Muscle of arm (tissue), 14 donors: Measurements from ENCODE around the gene ALG2. TPM values are rescaled to one million over a fixed set of nuclear protein-coding genes. Genes with fewer than 3 reads are reported as not detected.
A peak's percentile ranks its signal among the peaks of the same experiment; 100 is the strongest.

ENCODE experiments used
- DNase-seq: peaks from one replicate; pipeline ENCODE4 v3.0.0-alpha.2; 2013
- long read RNA-seq, 11 donors: transcript quantifications; one replicate each; lab custom pipeline, GENCODE V29; 2026
- polyA plus RNA-seq, 12 donors: library from polyadenylated mRNA; unstranded; fragments of 120-200 nt; gene quantifications; one replicate each; pipeline ENCODE4 v1.2.1, GENCODE V29; 2013; ENCODE audit not compliant: insufficient read length in 12 of 12

Gene ALG2
- 10 to 100 TPM in 11 of 12 donors, not detected in 1; 17.2 to 24.6 (median 21.3) TPM for polyA plus RNA-seq
- long read RNA-seq, donor 1, transcript ALG2-203 (2 exons, 1,880 nt) = major isoform, 26 of 614 reads
- long read RNA-seq, donor 1, partial matches to known transcripts = 176 of 614 reads
- long read RNA-seq, donor 1, other reads (novel, unspliced or antisense) = 411 of 614 reads
- long read RNA-seq, donor 2, transcript ALG2-203 (2 exons, 1,880 nt) = major isoform, 15 of 15 reads
- long read RNA-seq, donor 2, partial matches to known transcripts = 0 of 15 reads
- long read RNA-seq, donor 2, other reads (novel, unspliced or antisense) = 0 of 15 reads
- long read RNA-seq, donor 3, transcript ALG2-203 (2 exons, 1,880 nt) = major isoform, 5 of 5 reads
- long read RNA-seq, donor 3, partial matches to known transcripts = 0 of 5 reads
- long read RNA-seq, donor 3, other reads (novel, unspliced or antisense) = 0 of 5 reads
- long read RNA-seq, donor 4, transcript ALG2-203 (2 exons, 1,880 nt) = major isoform, 9 of 9 reads
- long read RNA-seq, donor 4, partial matches to known transcripts = 0 of 9 reads
- long read RNA-seq, donor 4, other reads (novel, unspliced or antisense) = 0 of 9 reads
- long read RNA-seq, donor 5 = 0 reads
- long read RNA-seq, donor 6, transcript ALG2-203 (2 exons, 1,880 nt) = major isoform, 8 of 8 reads
- long read RNA-seq, donor 6, partial matches to known transcripts = 0 of 8 reads
- long read RNA-seq, donor 6, other reads (novel, unspliced or antisense) = 0 of 8 reads
- long read RNA-seq, donor 7, transcript ALG2-203 (2 exons, 1,880 nt) = major isoform, 5 of 6 reads
- long read RNA-seq, donor 7, partial matches to known transcripts = 0 of 6 reads
- long read RNA-seq, donor 7, other reads (novel, unspliced or antisense) = 0 of 6 reads
- long read RNA-seq, donor 8, transcript ALG2-203 (2 exons, 1,880 nt) = major isoform, 10 of 12 reads
- long read RNA-seq, donor 8, partial matches to known transcripts = 0 of 12 reads
- long read RNA-seq, donor 8, other reads (novel, unspliced or antisense) = 0 of 12 reads
- long read RNA-seq, donor 9, transcript ALG2-203 (2 exons, 1,880 nt) = major isoform, 7 of 9 reads
- long read RNA-seq, donor 9, partial matches to known transcripts = 0 of 9 reads
- long read RNA-seq, donor 9, other reads (novel, unspliced or antisense) = 0 of 9 reads
- long read RNA-seq, donor 10, transcript ALG2-203 (2 exons, 1,880 nt) = major isoform, 10 of 11 reads
- long read RNA-seq, donor 10, partial matches to known transcripts = 0 of 11 reads
- long read RNA-seq, donor 10, other reads (novel, unspliced or antisense) = 0 of 11 reads
- long read RNA-seq, donor 11, transcript ALG2-203 (2 exons, 1,880 nt) = major isoform, 12 of 12 reads
- long read RNA-seq, donor 11, partial matches to known transcripts = 0 of 12 reads
- long read RNA-seq, donor 11, other reads (novel, unspliced or antisense) = 0 of 12 reads

DNA sequence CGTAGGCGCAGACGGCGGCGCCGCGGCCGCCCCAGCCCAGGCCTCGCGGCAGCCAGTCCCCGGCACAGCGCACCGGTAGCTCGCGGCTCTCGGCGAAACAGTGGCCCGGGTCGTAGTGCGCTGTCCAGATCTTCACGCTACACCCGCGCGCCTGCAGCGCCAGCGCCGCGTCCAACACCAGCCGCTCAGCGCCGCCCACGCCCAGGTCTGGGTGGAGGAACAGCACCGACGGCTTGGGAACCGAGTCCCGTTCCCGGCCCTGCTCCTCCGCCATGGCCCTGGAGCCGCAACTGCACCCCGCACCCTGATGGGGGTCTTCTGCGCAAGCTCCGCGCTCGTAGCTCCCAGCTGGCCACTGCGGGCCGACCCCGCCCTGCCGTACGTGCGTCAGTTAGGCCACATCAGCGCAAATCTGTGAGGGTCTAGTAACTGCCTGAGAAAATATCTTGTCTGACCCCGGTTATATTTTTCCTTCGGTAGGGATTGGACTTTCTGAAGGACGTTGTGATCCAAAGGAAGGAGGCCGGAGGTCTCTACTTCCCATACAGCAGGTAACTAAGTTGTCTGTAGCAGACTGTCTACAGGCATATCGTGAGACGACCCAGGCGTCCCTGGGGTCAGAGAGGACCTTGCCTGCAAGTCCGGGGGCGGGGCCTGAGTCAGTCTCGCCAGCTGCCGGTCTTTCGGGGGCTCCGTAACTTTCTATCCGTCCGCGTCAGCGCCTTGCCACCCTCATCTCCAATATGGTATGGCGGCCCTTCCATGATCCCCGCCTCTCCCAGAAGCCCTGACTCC lies at the start of gene ALG2, which contains the start of gene SEC61B:
Gene ALG2, minus strand, starts transcription at position 322 of the 795 bp plus-strand sequence. Its CDS starts 48 bp downstream, at position 274.
Gene SEC61B, plus strand, starts transcription at position 662 of the 795 bp plus-strand sequence. Its CDS starts 82 bp downstream, at position 744.
- DNase-seq = peak; percentile 97

DNA sequence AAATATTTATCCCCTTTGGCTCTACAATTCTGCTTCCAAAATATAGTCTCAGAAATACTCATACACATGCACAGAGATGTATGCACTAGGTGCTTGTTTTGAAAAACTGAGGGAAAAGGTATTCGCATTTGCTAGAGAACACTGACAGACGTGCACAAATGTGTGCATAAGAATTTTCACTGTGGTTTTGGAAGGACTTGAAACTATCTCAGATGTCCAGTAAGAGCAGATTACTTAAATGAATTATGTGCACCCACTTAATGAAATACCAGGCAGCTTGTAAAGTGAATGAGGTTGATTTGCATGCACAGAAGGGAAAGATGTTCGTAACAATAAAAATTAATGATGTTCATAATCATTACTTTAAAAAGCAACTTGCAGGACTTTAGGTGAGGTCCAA lies 48.7 kb upstream of the ALG2 start:
- DNase-seq = no peak

DNA sequence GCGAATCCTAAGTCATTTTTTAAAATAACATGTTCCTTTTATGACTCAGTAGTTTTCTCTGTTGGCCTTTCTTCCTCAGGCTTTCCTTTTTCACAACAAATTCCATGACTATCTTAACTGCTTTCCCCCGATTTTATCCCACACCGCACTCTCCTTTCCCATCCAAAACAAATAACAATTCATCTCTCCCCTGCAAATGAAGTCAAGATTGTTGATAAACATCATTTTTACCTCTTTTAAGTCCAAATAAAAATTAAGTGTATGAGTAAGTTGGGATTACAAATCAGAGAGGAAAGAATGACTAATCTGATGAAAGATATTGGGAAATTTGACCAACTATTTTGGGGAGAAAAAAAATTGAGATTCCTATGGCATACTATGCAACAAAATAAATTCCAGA lies 47.7 kb upstream of the ALG2 start:
- no peak for DNase-seq

DNA sequence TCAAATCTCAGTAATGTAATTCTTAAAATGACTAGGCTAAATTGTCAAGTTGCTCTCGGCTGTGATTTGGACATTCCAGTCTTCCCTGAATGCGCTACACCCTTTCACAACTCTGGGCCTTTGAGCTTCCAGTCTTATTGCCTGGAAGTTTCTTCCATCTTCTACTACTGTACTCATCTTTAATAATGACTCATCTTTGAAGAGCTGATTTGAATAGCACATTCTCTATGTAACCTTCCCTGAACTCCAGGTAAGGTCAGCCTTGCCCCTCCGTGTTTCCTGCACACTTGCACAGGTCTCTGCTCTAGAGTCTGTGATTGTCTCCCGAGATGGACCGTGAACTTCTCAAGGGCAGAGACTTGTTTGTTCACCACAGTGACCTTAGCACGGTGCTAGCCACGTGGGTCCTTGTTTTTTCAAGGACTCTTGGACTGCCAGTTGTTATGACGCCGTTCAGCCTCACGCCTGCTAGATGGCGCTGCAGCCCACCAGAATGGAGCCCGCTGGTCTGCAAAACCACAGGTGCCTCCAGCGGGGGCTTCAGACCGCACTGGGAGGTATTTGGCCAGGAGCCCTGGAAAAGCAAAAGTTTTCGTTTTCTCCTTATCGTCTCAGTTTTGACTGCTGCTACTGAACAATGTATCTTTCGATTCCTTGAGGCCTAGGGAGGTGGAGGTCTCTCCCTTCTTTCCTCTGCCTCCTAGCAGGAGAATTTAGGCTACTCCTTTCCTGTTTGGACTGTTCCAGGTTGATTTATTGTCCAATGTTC lies 44.7 kb upstream of the ALG2 start:
- DNase-seq = peak; percentile 63

- no peak for DNase-seq
Observed at GRCh38 chr9:99265691-99266090, 43.9 kb upstream of the ALG2 start.

DNA sequence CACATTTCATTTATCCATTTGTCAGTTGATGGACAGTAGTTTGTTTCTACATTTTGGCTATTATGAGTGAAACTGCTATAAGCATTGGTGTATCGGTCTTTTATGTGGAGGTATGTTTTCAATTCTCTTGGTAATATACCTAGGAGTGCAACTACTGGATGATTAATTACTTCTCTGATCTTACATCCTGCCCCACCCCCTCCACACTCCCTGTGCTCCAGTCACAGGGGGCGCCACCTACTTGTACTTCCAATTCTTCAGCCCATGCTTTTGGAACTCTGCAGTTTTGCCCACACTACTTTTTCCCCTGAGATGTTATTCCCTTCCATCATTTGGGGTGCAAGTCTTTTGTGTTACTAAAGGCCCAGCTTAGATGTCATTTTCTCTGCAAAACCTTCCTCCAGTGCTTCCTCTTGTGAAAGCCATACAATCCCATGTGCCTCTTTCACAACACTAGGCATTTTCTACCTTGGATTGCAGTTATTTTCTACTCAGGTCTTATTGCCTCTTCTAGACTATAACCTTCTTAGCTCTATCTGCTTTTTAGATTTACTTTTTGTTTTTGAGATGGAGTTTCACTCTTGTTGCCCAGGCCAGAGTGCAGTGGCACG lies 42.4 kb upstream of the ALG2 start:
- DNase-seq = no peak

DNA sequence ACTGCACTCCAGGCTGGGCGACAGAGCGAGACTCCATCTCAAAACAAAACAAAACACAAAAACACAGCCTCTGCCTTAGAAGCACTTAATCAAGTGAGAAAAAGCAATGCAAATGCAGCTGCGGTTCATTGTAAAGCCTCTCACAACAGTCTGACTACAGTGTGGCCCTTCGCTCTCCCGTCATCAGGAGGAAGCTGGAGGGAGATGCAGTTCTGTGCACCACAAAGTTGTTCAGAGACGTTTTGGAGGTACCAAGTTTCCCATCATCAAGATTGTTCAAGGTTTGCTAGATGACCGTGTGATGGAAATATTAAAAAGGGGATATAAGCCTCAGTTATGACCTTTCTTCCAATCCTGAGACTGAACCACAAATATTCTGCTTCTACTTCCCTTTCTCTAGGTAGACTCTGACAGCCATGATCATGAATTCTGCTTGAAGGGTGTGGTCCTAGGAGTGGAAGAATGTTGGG lies 41.2 kb upstream of the ALG2 start:
- no peak for DNase-seq

DNA sequence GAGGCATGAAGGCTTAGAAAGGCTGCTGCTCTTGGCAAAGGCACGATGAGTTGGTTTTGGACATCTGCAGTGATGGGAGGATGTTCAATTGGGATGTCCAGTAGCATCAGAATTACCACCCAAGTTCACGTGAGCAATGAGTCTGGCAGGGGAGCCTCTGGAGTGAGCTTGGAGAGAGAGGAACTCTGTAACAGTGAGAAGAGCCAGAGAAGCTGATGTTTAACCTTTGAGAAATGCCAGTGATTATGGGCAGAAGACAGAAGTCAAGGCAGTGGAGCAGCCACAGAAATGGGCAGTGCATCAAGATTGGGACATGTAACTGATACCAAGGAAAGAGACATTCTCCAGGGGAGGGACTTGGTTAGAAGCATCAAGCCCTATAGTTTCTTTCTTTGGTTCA lies 40.2 kb upstream of the ALG2 start:
- no peak for DNase-seq

GRCh38 chr9:99259231-99259918 lies 37.6 kb upstream of the ALG2 start:
- peak; percentile 59 for DNase-seq

DNA sequence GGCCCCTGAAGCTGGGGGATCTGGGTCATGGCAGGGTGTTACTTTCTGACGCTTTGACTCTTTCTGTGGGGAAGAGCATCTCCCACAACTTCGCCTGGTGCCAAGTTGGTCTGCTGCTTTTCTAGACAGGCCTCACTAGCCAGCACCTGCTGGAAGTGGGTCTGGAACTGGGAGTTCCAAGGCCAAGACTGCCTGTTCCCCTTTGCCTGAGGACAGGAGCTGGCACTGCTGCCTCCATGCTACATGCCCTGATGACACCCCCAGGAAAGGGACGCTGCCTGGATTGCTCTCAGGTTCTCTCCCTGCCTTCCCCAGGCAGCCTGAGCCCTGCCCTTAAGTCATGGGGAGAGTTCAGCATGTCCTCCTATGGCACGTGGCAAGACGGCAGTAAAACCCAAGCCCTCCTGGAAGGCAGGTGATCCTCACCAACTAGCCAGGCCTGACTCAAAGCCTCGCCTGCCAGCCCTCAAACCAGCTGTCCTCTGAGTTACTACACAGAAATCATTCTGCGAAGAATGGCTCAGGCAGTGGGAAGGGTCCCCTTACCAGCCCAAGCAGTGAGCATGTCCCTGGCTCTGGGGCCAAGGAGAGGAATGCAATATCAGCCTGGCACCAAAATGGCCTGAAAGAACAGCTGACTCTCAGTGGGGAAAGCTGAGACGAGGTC lies 36.1 kb upstream of the ALG2 start:
- peak; percentile 12 for DNase-seq

DNA sequence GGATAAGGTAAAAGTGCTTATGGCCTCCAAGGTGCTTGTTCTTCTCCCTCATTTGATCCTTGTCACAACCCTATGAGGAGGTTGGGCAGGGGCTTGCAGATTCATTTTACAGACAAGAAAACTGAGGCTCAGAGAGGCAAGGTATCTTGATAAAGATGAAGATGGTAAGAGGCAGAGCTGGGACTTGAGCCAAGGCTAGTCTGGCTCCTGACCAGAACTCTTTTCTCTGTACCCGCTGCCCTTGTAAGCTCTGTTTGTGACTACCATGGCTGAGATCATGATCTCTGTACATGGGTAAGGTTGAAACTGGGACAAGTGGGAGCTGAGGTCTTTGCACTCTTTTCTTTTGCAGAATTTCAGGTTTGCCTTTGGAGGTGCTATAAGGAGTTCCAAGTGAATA lies 33.9 kb upstream of the ALG2 start:
- DNase-seq = no peak

- DNase-seq = no peak
Observed at GRCh38 chr9:99253772-99254431, 32.2 kb upstream of the ALG2 start.

DNA sequence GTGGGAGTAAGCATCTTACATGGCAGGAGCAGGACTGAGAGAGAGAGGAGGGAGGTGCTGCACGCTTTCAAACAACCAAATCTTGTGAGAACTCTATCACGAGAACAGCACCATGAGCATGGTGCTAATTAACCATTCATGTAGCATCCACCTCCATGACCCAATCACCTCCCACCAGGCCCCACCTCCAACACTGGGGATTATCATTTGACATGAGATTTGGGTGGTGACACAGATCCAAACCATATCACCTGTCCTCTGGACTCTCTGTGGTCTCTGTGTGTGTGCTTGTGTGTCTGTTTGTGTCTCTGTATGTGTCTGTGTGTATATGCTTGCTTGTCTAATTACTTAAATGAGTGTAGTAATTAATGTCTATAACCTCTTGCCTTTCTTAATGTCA lies 31.4 kb upstream of the ALG2 start:
- no peak for DNase-seq

- no peak for DNase-seq
Observed at GRCh38 chr9:99251157-99251556, 29.4 kb upstream of the ALG2 start.

GRCh38 chr9:99249619-99250018 lies 27.9 kb upstream of the ALG2 start:
- DNase-seq = no peak

- DNase-seq = no peak
Observed at GRCh38 chr9:99244344-99245260, 22.9 kb upstream of the ALG2 start.
